Cortex of kidney (tissue), 1 donor: ENCODE data around the gene TMEM184C.

Source experiments
- DNase-seq: peaks from one replicate; lab custom pipeline; 2025; lab: John Stamatoyannopoulos, UW

The TMEM184C gene

GRCh38 chr4:147655639-147656038 lies 38.4 kb downstream of the TMEM184C start:
- no peak for DNase-seq

DNA sequence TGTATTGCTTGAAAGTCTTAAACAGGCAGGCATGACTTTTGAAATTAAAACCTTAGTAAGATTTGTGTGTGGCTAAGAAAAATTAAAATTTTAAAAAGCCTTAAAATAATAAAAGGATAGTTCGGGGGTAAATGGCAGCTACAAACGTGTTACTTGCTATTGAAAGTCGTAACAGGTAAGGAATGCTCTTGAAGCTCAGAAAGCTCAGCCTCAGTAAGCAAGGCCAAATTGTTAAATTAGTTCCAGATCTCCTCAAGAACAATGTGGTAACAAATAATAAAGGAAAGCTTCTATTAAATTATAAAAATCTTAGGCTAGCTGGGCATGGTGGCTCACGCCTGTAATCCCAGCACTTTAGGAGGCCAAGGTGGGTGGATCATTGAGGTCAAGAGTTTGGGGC lies 41.3 kb downstream of the TMEM184C start:
- no peak for DNase-seq

- no peak for DNase-seq
These were observed 56.9 kb downstream of the TMEM184C start for GRCh38 chr4:147674073-147674472.

- DNase-seq: no peak
These were observed 57.3 kb downstream of the TMEM184C start for GRCh38 chr4:147674496-147674895.

- DNase-seq: no peak
These were observed 60.9 kb downstream of the TMEM184C start for GRCh38 chr4:147678106-147678505.

DNA sequence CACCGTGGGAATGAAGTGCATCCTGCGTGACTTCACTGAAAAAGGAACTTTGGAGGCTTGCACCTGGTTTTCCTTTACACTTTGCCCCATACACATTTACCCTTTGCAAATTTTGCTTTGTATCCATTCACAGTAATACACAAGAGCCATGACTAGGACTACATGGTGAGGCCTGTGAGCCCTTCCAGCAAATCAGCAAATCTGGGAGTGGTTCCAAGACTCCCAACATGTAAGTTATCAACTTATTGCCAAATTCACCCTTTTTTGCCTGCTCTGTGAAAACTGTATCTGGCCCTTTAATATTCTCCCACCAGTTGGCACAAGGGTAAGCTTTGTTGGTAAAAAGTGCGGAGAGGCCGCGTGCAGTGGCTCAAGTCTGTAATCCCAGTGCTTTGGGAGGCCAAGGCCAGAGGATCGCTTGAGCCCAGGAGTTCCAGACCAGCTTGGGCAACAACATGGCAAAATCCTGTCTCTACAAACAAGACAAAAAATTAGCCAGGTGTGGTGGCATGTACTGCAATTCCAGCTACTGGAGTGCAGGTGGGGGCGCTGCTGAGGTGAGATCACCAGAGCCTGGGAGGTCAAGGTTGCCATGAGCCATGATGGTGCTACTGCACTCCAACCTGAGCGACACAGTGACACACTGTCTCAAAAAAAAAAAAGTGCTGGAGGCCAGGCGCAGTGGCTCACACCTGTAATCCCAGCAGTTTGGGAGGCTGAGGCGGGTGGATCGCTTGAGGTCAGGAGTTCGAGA lies 61.8 kb downstream of the TMEM184C start:
- DNase-seq: no peak

DNA sequence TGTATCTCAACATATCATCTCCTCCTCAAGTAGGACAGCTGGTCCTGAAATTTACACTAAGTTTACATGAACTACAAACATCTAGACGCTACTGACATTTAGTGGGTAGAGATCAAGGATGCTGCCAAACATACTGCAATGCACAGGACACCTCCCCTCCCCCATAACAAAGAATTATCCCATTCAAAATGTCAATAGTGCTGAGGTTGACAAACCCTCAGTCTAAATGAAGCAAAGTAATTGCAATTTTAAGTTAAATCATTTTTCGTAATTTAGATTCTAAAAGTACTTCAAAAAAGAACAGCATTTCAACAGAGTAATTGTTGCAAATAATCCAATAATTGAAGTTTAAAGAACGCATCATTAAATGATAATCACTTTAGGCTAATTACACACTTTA lies 65.6 kb downstream of the TMEM184C start:
- no peak for DNase-seq

- no peak for DNase-seq
These were observed 66.0 kb downstream of the TMEM184C start for GRCh38 chr4:147683188-147683591.

DNA sequence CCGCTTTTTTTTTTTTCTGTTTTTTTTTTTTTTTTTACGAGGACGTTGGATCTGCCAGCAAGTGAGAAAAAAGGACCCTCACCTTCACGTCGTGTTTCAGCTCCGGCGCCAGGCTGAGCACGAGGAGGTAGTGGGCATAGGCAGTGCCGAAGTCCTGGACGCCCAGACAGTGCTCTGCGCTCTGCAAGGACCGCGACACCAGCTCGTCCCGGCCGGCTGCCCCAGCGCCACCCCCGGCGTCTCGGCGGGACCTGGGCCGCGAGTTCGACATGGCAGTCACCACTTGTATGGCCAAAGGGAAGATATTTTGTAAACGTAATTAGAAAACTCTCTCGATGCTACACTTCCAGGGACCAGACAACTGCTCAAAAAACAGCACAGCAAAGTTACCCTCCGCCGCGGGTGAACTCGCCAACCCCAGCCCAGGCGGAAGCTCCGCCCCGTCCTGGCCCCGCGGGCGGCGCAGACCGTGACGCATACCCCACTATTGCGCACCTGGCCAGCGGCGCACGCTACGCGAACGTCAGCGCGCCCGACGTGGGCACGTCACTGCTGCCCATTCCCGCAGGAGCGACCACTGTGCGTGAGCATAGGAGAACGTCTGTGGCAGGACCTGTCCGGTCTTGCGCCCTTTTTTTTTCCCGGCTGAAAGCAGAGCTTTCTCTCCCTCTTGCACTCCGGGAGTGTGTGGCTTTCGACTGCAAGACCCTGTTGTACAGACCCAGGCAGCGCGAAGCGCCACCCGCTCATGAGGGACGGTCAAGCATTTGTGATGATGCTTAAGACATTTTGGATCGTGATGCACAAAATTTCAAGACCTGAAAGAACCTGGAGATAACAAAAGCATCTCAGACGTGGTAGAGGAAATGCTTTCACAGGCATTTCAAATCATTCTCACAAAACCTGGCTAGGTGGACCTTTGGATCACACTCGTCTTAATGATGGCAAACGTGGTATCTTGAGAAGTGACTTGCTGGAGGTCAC lies 66.8 kb downstream of the TMEM184C start, which contains the start of gene PRMT9:
PRMT9 (minus strand) TSS at position 447 of the 984 bp plus-strand sequence; CDS start at position 271, 176 bp downstream.
- DNase-seq: peak; percentile 13

DNA sequence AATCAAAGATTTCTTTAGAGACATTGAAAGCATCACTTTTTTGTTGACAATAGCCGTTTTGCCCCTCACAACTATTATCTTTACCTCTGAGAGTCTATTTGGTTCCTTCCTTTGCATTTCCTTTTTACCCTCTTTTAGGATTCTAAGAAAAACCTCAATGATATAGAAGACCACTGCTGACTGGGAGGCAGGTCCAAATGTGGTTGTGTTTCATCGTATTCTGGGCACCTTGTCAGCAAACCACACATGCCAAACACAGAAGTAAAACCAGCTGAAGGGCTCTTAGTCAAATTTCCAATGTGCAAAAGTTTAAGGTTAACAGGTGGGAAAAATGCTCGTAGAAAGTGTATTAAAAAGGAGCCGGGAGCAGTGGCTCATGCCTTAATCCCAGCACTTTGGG lies 71.9 kb downstream of the TMEM184C start:
- DNase-seq: no peak

DNA sequence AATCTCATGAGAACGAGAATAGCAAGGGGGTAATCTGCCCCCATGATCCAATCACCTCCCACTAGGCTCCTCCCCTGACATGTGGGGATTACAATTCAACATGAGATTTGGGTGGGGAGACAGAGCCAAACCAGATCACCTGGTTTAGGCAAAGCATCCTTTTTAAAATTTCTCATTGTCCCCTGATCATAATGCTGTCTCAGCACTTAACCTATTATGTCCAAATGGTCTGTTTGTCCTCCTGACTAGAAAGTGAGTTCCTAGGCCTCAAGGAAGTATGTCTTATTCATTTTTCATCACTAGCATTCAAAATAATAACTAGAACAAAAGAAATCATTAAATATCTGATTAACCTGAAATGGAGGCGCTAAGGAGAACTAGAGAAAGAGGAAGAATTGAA lies 74.6 kb downstream of the TMEM184C start:
- DNase-seq: no peak

- no peak for DNase-seq
These were observed 76.0 kb downstream of the TMEM184C start for GRCh38 chr4:147693218-147693617.

DNA sequence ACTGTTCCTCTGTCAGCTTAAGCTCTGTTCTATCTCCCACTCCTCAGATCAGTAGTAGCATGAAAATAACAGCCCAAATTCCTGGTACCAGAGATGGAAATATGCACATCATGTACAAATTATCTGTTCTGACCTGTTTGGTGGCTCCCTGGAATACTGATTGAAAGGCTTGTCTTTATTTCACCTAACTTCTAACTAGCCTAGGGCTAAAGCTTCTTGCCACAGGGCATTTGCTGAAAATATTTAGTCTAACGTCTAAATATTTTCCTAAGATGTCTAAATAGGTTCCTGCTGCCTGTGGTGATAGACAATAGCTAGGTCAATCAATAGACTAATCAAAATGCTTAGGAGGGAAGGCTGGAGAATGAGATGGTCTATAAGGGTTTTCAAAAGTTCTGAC lies 79.7 kb downstream of the TMEM184C start:
- no peak for DNase-seq

- DNase-seq: no peak
These were observed 87.6 kb downstream of the TMEM184C start for GRCh38 chr4:147704846-147705245.

GRCh38 chr4:147707892-147708672 lies 90.9 kb downstream of the TMEM184C start:
- DNase-seq: no peak

DNA sequence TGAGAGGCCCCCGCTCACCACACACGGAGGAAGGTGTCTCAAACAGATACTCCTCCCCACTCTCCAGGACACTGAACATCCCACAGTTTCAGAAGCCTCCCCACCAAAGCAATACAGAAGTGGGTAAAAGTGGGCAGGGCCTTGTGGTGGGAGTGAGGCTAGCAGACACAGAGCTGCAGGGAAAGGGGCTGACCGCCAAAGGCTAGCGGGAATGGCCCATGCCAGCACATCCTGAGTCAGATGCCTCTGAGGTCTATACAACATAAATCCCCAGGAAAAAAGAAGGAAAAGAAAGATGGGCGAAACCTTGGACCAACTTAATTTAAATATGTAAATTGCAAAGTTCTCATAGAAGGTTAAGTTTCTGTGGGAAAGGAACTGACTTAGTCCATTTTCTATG lies 92.8 kb downstream of the TMEM184C start:
- no peak for DNase-seq

GRCh38 chr4:147714575-147715401 lies 97.6 kb downstream of the TMEM184C start:
- DNase-seq: no peak

- DNase-seq: no peak
These were observed 100.7 kb downstream of the TMEM184C start for GRCh38 chr4:147717878-147718277.
